HL-60 (cell line): ENCODE data around the gene PRIMPOL.

Experiments
- DNase-seq, 2 experiments: peaks; one replicate each; pipeline ENCODE4 v3.0.0-alpha.2; 2010 to 2020; ENCODE audit warnings: low read depth in 1 of 2, low spot score in 1 of 2
- H3K27ac ChIP-seq: fragments of 250-450 bp; sonication (Bioruptor Pico); replicated peaks from 2 replicates; pipeline ENCODE4 v1.5.1; 2020; ENCODE audit warnings: mild to moderate bottlenecking, moderate library complexity
- H3K27me3 ChIP-seq: fragments of 250-450 bp; sonication (Bioruptor Pico); 2 replicates; pipeline ENCODE4 v1.5.1; 2021; ENCODE audit warnings: mild to moderate bottlenecking, moderate library complexity; ENCODE audit not compliant: insufficient read depth, poor library complexity, severe bottlenecking
- H3K4me3 ChIP-seq: replicated peaks from 2 replicates; pipeline ENCODE4 v1.5.1; 2011; ENCODE audit warnings: mild to moderate bottlenecking, control low read depth, low read length; ENCODE audit not compliant: insufficient read depth
- CTCF ChIP-seq: IDR thresholded peaks from one replicate; pipeline ENCODE4 v1.5.1; 2011; ENCODE audit warnings: low read length, control low read depth, inconsistent platforms; ENCODE audit not compliant: insufficient read depth
- GABPA ChIP-seq: IDR thresholded peaks from 2 replicates; pipeline ENCODE4 v1.6.1; 2012; ENCODE audit warnings: low read depth
- POLR2AphosphoS5 ChIP-seq: IDR thresholded peaks from 2 replicates; pipeline ENCODE4 v1.6.1; 2012; ENCODE audit warnings: low read depth
- REST ChIP-seq: IDR thresholded peaks from 2 replicates; pipeline ENCODE4 v1.6.1; 2012; ENCODE audit warnings: low read depth; ENCODE audit not compliant: insufficient replicate concordance
- SPI1 ChIP-seq: IDR thresholded peaks from 2 replicates; pipeline ENCODE4 v1.6.1; 2012; ENCODE audit warnings: low read depth, mild to moderate bottlenecking, borderline replicate concordance

Gene PRIMPOL

GRCh38 chr4:184668511-184669114 lies 19.1 kb downstream of the PRIMPOL start:
- H3K27ac ChIP-seq: peak overlapping the region; percentile 65
- TF ChIP-seq POLR2AphosphoS5 (no peak), GABPA (no peak), SPI1 (peak; percentile 64; the same call in 1 of the 2 replicates), CTCF (no peak)
- peak in 1 of 2 experiments; percentile 56 for DNase-seq

GRCh38 chr4:184669251-184669650 lies 19.7 kb downstream of the PRIMPOL start:
- H3K4me3 ChIP-seq: no peak overlapping the region
- peak overlapping the region; percentile 65 for H3K27ac ChIP-seq
- no peak for TF ChIP-seq REST
- TF ChIP-seq GABPA: no peak
- TF ChIP-seq SPI1: no peak
- TF ChIP-seq POLR2AphosphoS5: no peak
- TF ChIP-seq CTCF: no peak
- no peaks in the 10 kb centered on the region for H3K27me3 ChIP-seq
- no peak for DNase-seq

More at GRCh38 chr4:184668511-184669114, 19.1 kb downstream of the PRIMPOL start:
- Histone ChIP-seq H3K4me3 (no peak overlapping the region), H3K27me3 (no peaks in the 10 kb centered on the region)

GRCh38 chr4:184671101-184671500 lies 21.6 kb downstream of the PRIMPOL start:
- DNase-seq: no peak
- no peak overlapping the region for H3K4me3 ChIP-seq
- no peaks in the 10 kb centered on the region for H3K27me3 ChIP-seq
- no peak overlapping the region for H3K27ac ChIP-seq
- no peak for TF ChIP-seq POLR2AphosphoS5
- no peak for TF ChIP-seq REST
- TF ChIP-seq CTCF: no peak

- H3K27me3 ChIP-seq: no peaks in the 10 kb centered on the region
- H3K4me3 ChIP-seq: no peak overlapping the region
- TF ChIP-seq CTCF (no peak), SPI1 (no peak), POLR2AphosphoS5 (no peak), GABPA (no peak), REST (no peak)
- peak overlapping the region; percentile 41 for H3K27ac ChIP-seq
- DNase-seq: peak in 1 of 2 experiments; percentile 75
These were observed 23.2 kb downstream of the PRIMPOL start for GRCh38 chr4:184672741-184673140.
